Esophagus muscularis mucosa (tissue), 4 donors: ENCODE data around the gene ACAT1. TPM values are rescaled to one million over a fixed set of nuclear protein-coding genes. Genes with fewer than 3 reads are reported as not detected.

Source experiments
- DNase-seq: peaks from one replicate; pipeline ENCODE4 v3.0.0-alpha.2; 2017; ENCODE audit errors: extremely low spot score
- H3K27ac ChIP-seq, 4 donors: fragments of 200-600 bp; sonication (generic); replicated peaks in 1 of 4; 1 replicate in 3 of 4; 2 replicates in 1 of 4; pipeline ENCODE4 v1.5.1; 2016 to 2019; ENCODE audit warnings: mild to moderate bottlenecking in 1 of 4
- H3K27me3 ChIP-seq, 4 donors: fragments of 200-600 bp; sonication (generic); one replicate each; pipeline versions ENCODE4 v1.5.1 to v1.6.0; 2016 to 2019
- H3K36me3 ChIP-seq, 4 donors: fragments of 200-600 bp; sonication (generic); one replicate each; pipeline ENCODE4 v1.5.1; 2016 to 2019
- H3K4me1 ChIP-seq, 4 donors: fragments of 200-600 bp; sonication (generic); one replicate each; pipeline ENCODE4 v1.5.1; 2016 to 2019
- H3K4me3 ChIP-seq, 4 donors: fragments of 200-600 bp; sonication (generic); 1 replicate in 2 of 4; 2 replicates in 2 of 4; pipeline ENCODE4 v1.5.1; 2016 to 2019; ENCODE audit warnings: mild to moderate bottlenecking in 4 of 4, moderate library complexity in 1 of 4
- H3K9me3 ChIP-seq, 4 donors: fragments of 200-600 bp; sonication (generic); 1 replicate in 3 of 4; 2 replicates in 1 of 4; pipeline ENCODE4 v1.5.1; 2016 to 2019
- EP300 ChIP-seq: sonication (generic); formaldehyde crosslinking; IDR thresholded peaks from one replicate; pipeline ENCODE4 v1.6.1; 2017; ENCODE audit warnings: antibody characterized with exemption
- POLR2A ChIP-seq: fragments of 450-650 bp; IDR thresholded peaks from one replicate; pipeline ENCODE4 v1.6.1; 2017; ENCODE audit warnings: antibody characterized with exemption, moderate library complexity, mild to moderate bottlenecking, low read depth
- POLR2AphosphoS5 ChIP-seq, 2 donors: sonication (generic); formaldehyde crosslinking; IDR thresholded peaks; one replicate each; pipeline ENCODE4 v1.6.1; 2017; ENCODE audit warnings: antibody characterized with exemption in 2 of 2
- WGBS: methylation state at CpG from one replicate; pipeline ENCODE4 v1.1.5; 2018; 5-methylcytosine and 5-hydroxymethylcytosine counted together
- intact Hi-C: fragments of 100-400 bp; cut with DNase I; formaldehyde crosslinking; loops from one replicate; pipeline ENCODE4 v1.15.1; 2023
- total RNA-seq, 4 donors: library from RNA; depleted of rRNA; stranded (reverse); fragments of >200 nt; gene quantifications; one replicate each; pipeline versions ENCODE4 v1.1.0 to v1.2.1, GENCODE V29; 2016
- TF ChIP-seq, protein P1 (sequence below), 3 experiments: fragments of 200-600 bp in 2 of 3; fragments of 450-650 bp in 1 of 3; sonication (generic) in 2 of 3; IDR thresholded peaks; one replicate each; pipeline ENCODE4 v1.5.1; 2017 to 2019; ENCODE audit warnings: antibody characterized with exemption in 3 of 3, mild to moderate bottlenecking in 2 of 3, moderate library complexity in 1 of 3

Gene ACAT1
- 100 to 1,000 TPM in 3 of 4 donors, 10 to 100 TPM in 1; 89.6 to 191 (median 139) TPM for total RNA-seq

GRCh38 chr11:108121274-108122155 lies at the start of gene ACAT1:
ACAT1 (plus strand) TSS chr11:108121567; CDS start chr11:108121607, 40 bp downstream.
- intact Hi-C loops = loop anchor here (2.0 kb wide), 1 partner anchor 101 kb away; the partner anchor contains the start of genes ATM and NPAT
- peak; percentile 99 for DNase-seq
- Histone ChIP-seq H3K4me1 (peaks cover 30 to 48% (median 45%) of the 10 kb centered on the region in 4 donors), H3K36me3 (no peaks in the 10 kb centered on the region), H3K27ac (peak within 1 kb of the TSS; percentile 90 to 98 (median 98)), H3K9me3 (no peaks in the 10 kb centered on the region), H3K4me3 (peak within 1 kb of the TSS; percentile 68 to 90 (median 90)), H3K27me3 (no peaks in the 10 kb centered on the region)
- TF ChIP-seq POLR2AphosphoS5 (IDR thresholded peaks at IDR 0.05) = peak; percentile 92 to 97
- TF ChIP-seq EP300 = no peak
- TF ChIP-seq POLR2A = peak; percentile 92
- TF ChIP-seq, protein P1, sequence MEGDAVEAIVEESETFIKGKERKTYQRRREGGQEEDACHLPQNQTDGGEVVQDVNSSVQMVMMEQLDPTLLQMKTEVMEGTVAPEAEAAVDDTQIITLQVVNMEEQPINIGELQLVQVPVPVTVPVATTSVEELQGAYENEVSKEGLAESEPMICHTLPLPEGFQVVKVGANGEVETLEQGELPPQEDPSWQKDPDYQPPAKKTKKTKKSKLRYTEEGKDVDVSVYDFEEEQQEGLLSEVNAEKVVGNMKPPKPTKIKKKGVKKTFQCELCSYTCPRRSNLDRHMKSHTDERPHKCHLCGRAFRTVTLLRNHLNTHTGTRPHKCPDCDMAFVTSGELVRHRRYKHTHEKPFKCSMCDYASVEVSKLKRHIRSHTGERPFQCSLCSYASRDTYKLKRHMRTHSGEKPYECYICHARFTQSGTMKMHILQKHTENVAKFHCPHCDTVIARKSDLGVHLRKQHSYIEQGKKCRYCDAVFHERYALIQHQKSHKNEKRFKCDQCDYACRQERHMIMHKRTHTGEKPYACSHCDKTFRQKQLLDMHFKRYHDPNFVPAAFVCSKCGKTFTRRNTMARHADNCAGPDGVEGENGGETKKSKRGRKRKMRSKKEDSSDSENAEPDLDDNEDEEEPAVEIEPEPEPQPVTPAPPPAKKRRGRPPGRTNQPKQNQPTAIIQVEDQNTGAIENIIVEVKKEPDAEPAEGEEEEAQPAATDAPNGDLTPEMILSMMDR (IDR thresholded peaks at IDR 0.05) = peak; percentile 37 to 43 (median 41)
- 2% methylated on average over 22 of the region's 73 CpGs for WGBS

DNA sequence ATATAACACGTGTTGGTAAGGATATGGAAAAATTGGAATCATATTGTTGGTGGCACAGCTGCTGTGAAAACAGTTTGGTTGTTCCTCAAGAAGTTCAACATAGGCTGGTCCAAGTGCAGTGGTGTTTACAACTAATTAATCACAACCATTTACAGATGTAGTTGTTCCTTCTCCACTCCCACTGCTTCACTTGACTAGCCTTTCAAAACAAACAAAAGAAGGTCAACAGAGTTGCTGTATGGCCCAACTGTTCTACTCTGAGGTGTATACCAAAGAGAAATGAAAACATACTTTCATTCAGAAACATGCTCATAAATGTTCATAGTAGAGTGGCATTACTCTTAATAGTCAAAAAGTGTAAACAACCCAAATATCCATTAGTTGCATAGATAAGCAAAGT lies 36.6 kb upstream of the ACAT1 start:
- no peaks in the 10 kb centered on the region for H3K4me1 ChIP-seq
- DNase-seq = no peak
- 82% methylated on average over 1 of the region's 1 CpG for WGBS
- no peak for TF ChIP-seq EP300
- H3K36me3 ChIP-seq = peaks cover 17 to 51% (median 41%) of the 10 kb centered on the region in 4 donors
- no peaks in the 10 kb centered on the region for H3K9me3 ChIP-seq
- no peak overlapping the region for H3K4me3 ChIP-seq
- no peaks in the 10 kb centered on the region for H3K27me3 ChIP-seq
- H3K27ac ChIP-seq = no peak overlapping the region
- intact Hi-C loops = no loop called here

GRCh38 chr11:108085672-108086071 lies 35.7 kb upstream of the ACAT1 start:
- intact Hi-C loops = no loop called here
- no peaks in the 10 kb centered on the region for H3K27me3 ChIP-seq
- H3K36me3 ChIP-seq = peaks cover 17 to 47% (median 36%) of the 10 kb centered on the region in 4 donors
- H3K9me3 ChIP-seq = no peaks in the 10 kb centered on the region
- WGBS = 93% methylated on average over 2 of the region's 2 CpGs
- no peak for TF ChIP-seq POLR2AphosphoS5 (IDR thresholded peaks at IDR 0.05)
- TF ChIP-seq EP300 = no peak
- no peak for TF ChIP-seq POLR2A
- DNase-seq = no peak
- no peak overlapping the region for H3K4me3 ChIP-seq
- H3K4me1 ChIP-seq = no peaks in the 10 kb centered on the region
- no peak overlapping the region for H3K27ac ChIP-seq

GRCh38 chr11:108092134-108092533 lies 29.2 kb upstream of the ACAT1 start:
- intact Hi-C loops = no loop called here
- Histone ChIP-seq H3K36me3 (peaks cover 31 to 61% (median 43%) of the 10 kb centered on the region in 4 donors), H3K4me1 (no peaks in the 10 kb centered on the region), H3K27me3 (no peaks in the 10 kb centered on the region), H3K4me3 (no peak overlapping the region), H3K27ac (no peak overlapping the region), H3K9me3 (no peaks in the 10 kb centered on the region)
- 47% methylated on average over 2 of the region's 2 CpGs for WGBS
- DNase-seq = no peak
- TF ChIP-seq EP300 (no peak), POLR2A (no peak), POLR2AphosphoS5 (IDR thresholded peaks at IDR 0.05) (no peak)

- TF ChIP-seq POLR2A (no peak), POLR2AphosphoS5 (IDR thresholded peaks at IDR 0.05) (no peak), EP300 (no peak)
- TF ChIP-seq, protein P1 (IDR thresholded peaks at IDR 0.05) = no peak
- Histone ChIP-seq H3K4me1 (no peaks in the 10 kb centered on the region), H3K27me3 (no peaks in the 10 kb centered on the region), H3K27ac (no peak overlapping the region), H3K9me3 (no peaks in the 10 kb centered on the region), H3K36me3 (peaks cover 37 to 70% (median 52%) of the 10 kb centered on the region in 4 donors), H3K4me3 (no peak overlapping the region)
- no peak for DNase-seq
- intact Hi-C loops = no loop called here
- 96% methylated on average over 4 of the region's 4 CpGs for WGBS
These were observed 28.1 kb upstream of the ACAT1 start for GRCh38 chr11:108093128-108093904.
